HEK293 (cell line): ENCODE results near the gene SLC35E1.

Source experiments
- AEBP2 ChIP-seq: fragments of 450-650 bp; formaldehyde crosslinking; IDR thresholded peaks from 2 replicates; pipeline ENCODE4 v1.5.1; 2016; ENCODE audit warnings: missing biosample characterization, missing genetic modification characterization, borderline replicate concordance
- GLIS1 ChIP-seq: fragments of 450-650 bp; formaldehyde crosslinking; IDR thresholded peaks from 2 replicates; pipeline ENCODE4 v1.5.1; 2016; ENCODE audit warnings: missing biosample characterization, missing genetic modification characterization
- HIC1 ChIP-seq: fragments of 450-650 bp; formaldehyde crosslinking; IDR thresholded peaks from 2 replicates; pipeline ENCODE4 v1.5.1; 2016; ENCODE audit warnings: missing biosample characterization, missing genetic modification characterization
- HOXD13 ChIP-seq: sonication (generic); formaldehyde crosslinking; IDR thresholded peaks from 2 replicates; pipeline ENCODE4 v1.8.0; 2022; ENCODE audit warnings: missing genetic modification reagents, borderline replicate concordance
- PRDM10 ChIP-seq: fragments of 450-650 bp; formaldehyde crosslinking; IDR thresholded peaks from 2 replicates; pipeline ENCODE4 v1.5.1; 2016; ENCODE audit warnings: missing biosample characterization, missing genetic modification characterization
- PRDM2 ChIP-seq: fragments of 450-650 bp; formaldehyde crosslinking; IDR thresholded peaks from 2 replicates; pipeline ENCODE4 v1.5.1; 2016; ENCODE audit warnings: missing biosample characterization, missing genetic modification characterization, borderline replicate concordance
- RBAK ChIP-seq: fragments of 450-650 bp; formaldehyde crosslinking; IDR thresholded peaks from 2 replicates; pipeline ENCODE4 v1.5.1; 2016; ENCODE audit warnings: missing biosample characterization, missing genetic modification characterization
- TSHZ1 ChIP-seq: fragments of 450-650 bp; formaldehyde crosslinking; IDR thresholded peaks from 2 replicates; pipeline ENCODE4 v1.5.1; 2016; ENCODE audit warnings: missing biosample characterization, missing genetic modification characterization, borderline replicate concordance
- WT1 ChIP-seq: fragments of 450-650 bp; formaldehyde crosslinking; IDR thresholded peaks from 2 replicates; pipeline ENCODE4 v1.5.1; 2016; ENCODE audit warnings: missing biosample characterization, missing genetic modification characterization
- ZBTB49 ChIP-seq: fragments of 450-650 bp; formaldehyde crosslinking; IDR thresholded peaks from 2 replicates; pipeline ENCODE4 v1.5.1; 2016; ENCODE audit warnings: missing biosample characterization, missing genetic modification characterization, low read depth
- ZNF140 ChIP-seq: fragments of 450-650 bp; formaldehyde crosslinking; IDR thresholded peaks from 2 replicates; pipeline ENCODE4 v1.5.1; 2016; ENCODE audit warnings: missing biosample characterization, missing genetic modification characterization
- ZNF302 ChIP-seq: fragments of 450-650 bp; formaldehyde crosslinking; IDR thresholded peaks from 2 replicates; pipeline ENCODE4 v1.5.1; 2016; ENCODE audit warnings: missing biosample characterization, missing genetic modification characterization, low read depth
- ZNF433 ChIP-seq: fragments of 450-650 bp; formaldehyde crosslinking; IDR thresholded peaks from 2 replicates; pipeline ENCODE4 v1.5.1; 2016; ENCODE audit warnings: missing biosample characterization, missing genetic modification characterization, low read depth
- ZNF610 ChIP-seq: fragments of 450-650 bp; formaldehyde crosslinking; IDR thresholded peaks from 2 replicates; pipeline ENCODE4 v1.5.1; 2016; ENCODE audit warnings: missing biosample characterization, missing genetic modification characterization, borderline replicate concordance
- ZNF639 ChIP-seq: fragments of 450-650 bp; formaldehyde crosslinking; IDR thresholded peaks from 2 replicates; pipeline ENCODE4 v1.5.1; 2016; ENCODE audit warnings: missing biosample characterization, missing genetic modification characterization

The SLC35E1 gene

GRCh38 chr19:16590876-16591802, 18.9 kb upstream of the SLC35E1 start (continued):
- TF ChIP-seq AEBP2 (tag by site-specific recombination): no peak; the same call in 1 of the 2 replicates
- no peak for TF ChIP-seq GLIS1 (tag by site-specific recombination)
- TF ChIP-seq ZNF639 (tag by site-specific recombination): peak; percentile 79; the same call in 1 of the 2 replicates
- 0 out of 2 replicates have a peak, but pooled peaks have one; percentile 41 for TF ChIP-seq ZNF302 (tag by site-specific recombination)
- TF ChIP-seq TSHZ1 (tag by site-specific recombination): peak; percentile 36; the same call in 1 of the 2 replicates
- TF ChIP-seq PRDM10: no peak
- TF ChIP-seq WT1 (tag by site-specific recombination): no peak
- 0 out of 2 replicates have a peak, but pooled peaks have one; percentile 25 for TF ChIP-seq ZNF610
- no peak for TF ChIP-seq PRDM2 (tag by site-specific recombination)
- no peak for TF ChIP-seq ZBTB49 (tag by site-specific recombination)
- TF ChIP-seq RBAK: 0 out of 2 replicates have a peak, but pooled peaks have one; percentile 45
- TF ChIP-seq HIC1 (tag by site-specific recombination): no peak
- no peak for TF ChIP-seq HOXD13 (CRISPR knock-in tag)
- TF ChIP-seq ZNF140 (tag by site-specific recombination): peak; percentile 83
- peak; percentile 85 for TF ChIP-seq ZNF433 (tag by site-specific recombination)
